Thymus (tissue), 11 donors: Measurements from ENCODE around the gene IGF2R. TPM values are rescaled to one million over a fixed set of nuclear protein-coding genes. Genes with fewer than 3 reads are reported as not detected.

Experiments
- DNase-seq, 9 donors: peaks; one replicate each; pipeline ENCODE4 v3.0.0-alpha.2; 2013; ENCODE audit warnings: low spot score in 9 of 9, low read depth in 6 of 9, missing footprints in 1 of 9
- H3K27ac ChIP-seq, 2 donors: one replicate each; pipeline ENCODE4 v1.5.1; 2013; ENCODE audit warnings: control low read depth in 1 of 2, low read depth in 1 of 2, low read length in 1 of 2, mild to moderate bottlenecking in 1 of 2, moderate library complexity in 1 of 2
- H3K27me3 ChIP-seq, 2 donors: one replicate each; pipeline ENCODE4 v1.5.1; 2013; ENCODE audit warnings: low read length in 1 of 2; ENCODE audit not compliant: control insufficient read depth in 2 of 2, insufficient read depth in 1 of 2
- H3K36me3 ChIP-seq, 2 donors: one replicate each; pipeline ENCODE4 v1.5.1; 2013; ENCODE audit warnings: low read length in 1 of 2, mild to moderate bottlenecking in 1 of 2, moderate library complexity in 1 of 2; ENCODE audit not compliant: control insufficient read depth in 2 of 2, insufficient read depth in 2 of 2
- H3K4me1 ChIP-seq, 2 donors: one replicate each; pipeline ENCODE4 v1.5.1; 2013; ENCODE audit warnings: low read length in 2 of 2; ENCODE audit not compliant: control insufficient read depth in 2 of 2, insufficient read depth in 2 of 2
- H3K4me3 ChIP-seq, 2 donors: one replicate each; pipeline ENCODE4 v1.5.1; 2013; ENCODE audit warnings: low read length in 2 of 2, control low read depth in 1 of 2, mild to moderate bottlenecking in 1 of 2
- H3K9me3 ChIP-seq, 2 donors: one replicate each; pipeline ENCODE4 v1.5.1; 2013; ENCODE audit warnings: low read length in 1 of 2, mild to moderate bottlenecking in 1 of 2; ENCODE audit not compliant: control insufficient read depth in 2 of 2, insufficient read depth in 1 of 2
- WGBS: extraction: QIAGEN DNeasy Blood & Tissue Kit; methylation state at CpG from one replicate; pipeline ENCODE4 v1.1.7; 2013; 5-methylcytosine and 5-hydroxymethylcytosine counted together
- polyA plus RNA-seq: library from polyadenylated mRNA; stranded (reverse); fragments of 200-250 nt; gene quantifications from one replicate; pipeline ENCODE4 v1.2.3, GENCODE V29; 2013
- total RNA-seq: library from RNA; stranded (reverse); fragments of 120-200 nt; gene quantifications from one replicate; pipeline ENCODE4 v1.2.4, GENCODE V29; 2013
- donor health status: healthy.

The IGF2R gene
- total and polyA plus RNA-seq, 2 donors = 16.3 to 16.6 TPM

GRCh38 chr6:159969204-159969912, 476 bp downstream of the IGF2R start:
- under 1% methylated on average over 91 of the region's 91 CpGs for WGBS
- H3K27ac ChIP-seq = peak overlapping the region; percentile 67 to 93

GRCh38 chr6:159969921-159970320, 1.0 kb downstream of the IGF2R start:
- H3K27ac ChIP-seq = peak overlapping the region in 1 of 2 donors; percentile 67
- H3K36me3 ChIP-seq = no peaks in the 10 kb centered on the region
- H3K27me3 ChIP-seq = peaks cover 0 to 7% of the 10 kb centered on the region in 2 donors
- no peaks in the 10 kb centered on the region for H3K9me3 ChIP-seq
- peak in 4 of 9 donors; percentile 28 to 70 (median 40) for DNase-seq
- H3K4me3 ChIP-seq = peak overlapping the region; percentile 73 to 99
- peaks cover 27 to 33% of the 10 kb centered on the region in 2 donors for H3K4me1 ChIP-seq
- 20% methylated on average over 8 of the region's 8 CpGs for whole genome bisulfite sequencing

More at GRCh38 chr6:159969204-159969912, 476 bp downstream of the IGF2R start:
- Histone ChIP-seq H3K27me3 (peaks cover 0 to 10% of the 10 kb centered on the region in 2 donors), H3K4me3 (peak overlapping the region; percentile 73 to 99), H3K9me3 (no peaks in the 10 kb centered on the region), H3K4me1 (peaks cover 25 to 30% of the 10 kb centered on the region in 2 donors), H3K36me3 (no peaks in the 10 kb centered on the region)
- DNase-seq = peak in 3 of 9 donors; percentile 30 to 58 (median 38)

GRCh38 chr6:159970659-159971063, 1.8 kb downstream of the IGF2R start:
- Histone ChIP-seq H3K27me3 (peaks cover 0 to under 1% of the 10 kb centered on the region in 2 donors), H3K27ac (peak overlapping the region in 1 of 2 donors; percentile 19), H3K4me3 (peak overlapping the region; percentile 73 to 99), H3K9me3 (no peaks in the 10 kb centered on the region), H3K4me1 (peaks cover 27 to 33% of the 10 kb centered on the region in 2 donors), H3K36me3 (no peaks in the 10 kb centered on the region)
- no peak for DNase-seq
- 92% methylated on average over 18 of the region's 18 CpGs for WGBS

GRCh38 chr6:159971341-159972178, 2.7 kb downstream of the IGF2R start:
- Histone ChIP-seq H3K4me3 (peak overlapping the region in 1 of 2 donors; percentile 99), H3K36me3 (no peaks in the 10 kb centered on the region), H3K27me3 (no peaks in the 10 kb centered on the region), H3K4me1 (peaks cover 27 to 33% of the 10 kb centered on the region in 2 donors), H3K27ac (peak overlapping the region in 1 of 2 donors; percentile 20), H3K9me3 (no peaks in the 10 kb centered on the region)
- WGBS = 88% methylated on average over 12 of the region's 12 CpGs
- DNase-seq = no peak

- no peaks in the 10 kb centered on the region for H3K36me3 ChIP-seq
- WGBS = 89% methylated on average over 9 of the region's 9 CpGs
- no peaks in the 10 kb centered on the region for H3K27me3 ChIP-seq
- no peak overlapping the region for H3K4me3 ChIP-seq
- H3K9me3 ChIP-seq = no peaks in the 10 kb centered on the region
- peaks cover 38 to 45% of the 10 kb centered on the region in 2 donors for H3K4me1 ChIP-seq
- DNase-seq = no peak
- peak overlapping the region in 1 of 2 donors; percentile 42 for H3K27ac ChIP-seq
Measured at GRCh38 chr6:159972506-159973268, 3.8 kb downstream of the IGF2R start.

- H3K4me3 ChIP-seq = no peak overlapping the region
- 64% methylated on average over 2 of the region's 2 CpGs for WGBS
- H3K27ac ChIP-seq = peak overlapping the region in 1 of 2 donors; percentile 52
- peaks cover 42 to 51% of the 10 kb centered on the region in 2 donors for H3K4me1 ChIP-seq
- no peaks in the 10 kb centered on the region for H3K36me3 ChIP-seq
- no peak for DNase-seq
- no peaks in the 10 kb centered on the region for H3K9me3 ChIP-seq
- H3K27me3 ChIP-seq = no peaks in the 10 kb centered on the region
Measured at GRCh38 chr6:159973406-159973805, 4.5 kb downstream of the IGF2R start.

GRCh38 chr6:159973951-159974350, 5.1 kb downstream of the IGF2R start:
- Histone ChIP-seq H3K4me1 (peaks cover 45 to 55% of the 10 kb centered on the region in 2 donors), H3K27ac (peak overlapping the region; percentile 19 to 52)
- 79% methylated on average over 2 of the region's 2 CpGs for WGBS

GRCh38 chr6:159974932-159975331, 6.0 kb downstream of the IGF2R start:
- Histone ChIP-seq H3K9me3 (no peaks in the 10 kb centered on the region), H3K36me3 (no peaks in the 10 kb centered on the region), H3K4me3 (no peak overlapping the region), H3K27me3 (no peaks in the 10 kb centered on the region), H3K27ac (no peak overlapping the region), H3K4me1 (peaks cover 53 to 63% of the 10 kb centered on the region in 2 donors)
- 98% methylated on average over 7 of the region's 7 CpGs for WGBS
- no peak for DNase-seq

More at GRCh38 chr6:159973951-159974350, 5.1 kb downstream of the IGF2R start:
- no peak overlapping the region for H3K4me3 ChIP-seq
- no peaks in the 10 kb centered on the region for H3K9me3 ChIP-seq
- no peaks in the 10 kb centered on the region for H3K36me3 ChIP-seq
- H3K27me3 ChIP-seq = no peaks in the 10 kb centered on the region
- DNase-seq = no peak
